Measurements from ENCODE around the gene ABCD2.
A peak's percentile ranks its signal among the peaks of the same experiment; 100 is the strongest.

ABCD2 gene

DNA sequence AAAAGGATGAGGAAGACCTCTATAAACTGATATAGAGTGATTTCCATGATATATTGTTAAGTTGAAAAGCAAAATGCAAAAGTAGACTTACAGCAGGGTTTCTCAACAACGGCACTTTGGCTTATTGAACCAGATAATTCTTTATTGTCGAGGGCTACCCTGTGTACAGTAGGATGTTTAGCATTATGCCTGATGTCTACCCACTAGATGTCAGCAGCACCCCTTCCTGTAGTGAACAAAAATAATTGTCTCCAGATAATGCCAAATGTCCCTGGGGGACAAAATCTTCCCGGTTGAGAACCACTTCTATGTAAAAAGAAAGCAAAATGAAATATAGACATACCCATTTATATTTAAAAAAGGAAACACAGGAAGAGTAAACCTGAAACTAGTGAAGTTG, 32.4 kb downstream of the ABCD2 start:
- TF ChIP-seq ZNF654 (tag by site-specific recombination; IDR thresholded peaks at IDR 0.05; ENCODE audit: low read depth): peak; percentile 45
- no peak for TF ChIP-seq ZNF626 (tag by site-specific recombination; IDR thresholded peaks at IDR 0.05)
- Histone ChIP-seq H3K36me3 (ENCODE audit: control insufficient read depth in 2 of 2, insufficient read depth in 1 of 2, low read length in 2 of 2) (no peaks in the 10 kb centered on the region), H3K27ac (ENCODE audit: extremely low read depth, low read depth, low read length) (no peak overlapping the region), H3K4me1 (ENCODE audit: control insufficient read depth, insufficient read depth, low read length) (no peaks in the 10 kb centered on the region), H3K9me3 (ENCODE audit: control insufficient read depth, insufficient read depth, low read depth, low read length) (no peaks in the 10 kb centered on the region), H3K4me3 (ENCODE audit: low read depth, low read length) (no peak overlapping the region)
- ChIA-PET CTCF (interaction anchor here (0.5 to 1.0 kb wide), 2 partner anchors 105 to 523 kb away, joined by 4 read pairs; no protein-coding TSS in a partner anchor), POLR2A (interaction anchor here (0.6 kb wide), 1 partner anchor 9 kb away, joined by 3 read pairs; no protein-coding TSS in a partner anchor)

DNA sequence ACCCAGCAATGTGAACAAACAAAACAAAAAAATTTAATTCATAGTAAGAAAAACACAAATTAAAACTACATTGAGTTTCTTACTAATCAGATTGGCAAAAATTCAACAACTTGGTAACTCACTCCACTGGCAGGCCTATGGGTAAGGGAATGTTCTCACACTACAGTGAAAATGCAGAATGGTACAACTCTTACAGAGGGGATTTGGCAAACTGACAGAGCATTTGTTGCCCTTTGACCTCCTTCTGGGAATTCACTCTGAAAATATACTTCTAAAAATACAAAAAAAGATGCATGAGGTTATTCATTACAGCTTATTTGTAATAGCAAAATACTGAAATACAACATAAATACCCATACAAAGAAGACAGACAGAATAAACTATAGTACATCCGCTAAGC, 32.8 kb downstream of the ABCD2 start:
- H3K9me3 ChIP-seq (ENCODE audit: control insufficient read depth, insufficient read depth, low read depth, low read length): no peaks in the 10 kb centered on the region
- H3K27ac ChIP-seq (ENCODE audit: extremely low read depth, low read depth, low read length): no peak overlapping the region
- H3K4me1 ChIP-seq (ENCODE audit: control insufficient read depth, insufficient read depth, low read length): no peaks in the 10 kb centered on the region
- CTCF ChIA-PET: interaction anchor here (0.5 to 1.0 kb wide), 2 partner anchors 105 to 524 kb away, joined by 4 read pairs; no protein-coding TSS in a partner anchor
- TF ChIP-seq PRDM6 (tag by site-specific recombination; IDR thresholded peaks at IDR 0.05) (no peak), ZNF624 (tag by site-specific recombination; IDR thresholded peaks at IDR 0.05) (no peak), ZNF830 (tag by site-specific recombination; IDR thresholded peaks at IDR 0.05; ENCODE audit: low read depth) (no peak), ZNF121 (tag by site-specific recombination; IDR thresholded peaks at IDR 0.05) (no peak), KLF10 (tag by site-specific recombination; IDR thresholded peaks at IDR 0.05) (no peak), PRDM1 (tag by site-specific recombination; IDR thresholded peaks at IDR 0.05) (no peak), ZBTB48 (tag by site-specific recombination; IDR thresholded peaks at IDR 0.05) (no peak), ZNF48 (tag by site-specific recombination; IDR thresholded peaks at IDR 0.05) (no peak), ZNF354C (tag by site-specific recombination; IDR thresholded peaks at IDR 0.05; ENCODE audit: borderline replicate concordance, low read depth) (no peak), FEZF1 (tag by site-specific recombination; IDR thresholded peaks at IDR 0.05) (no peak), ZNF777 (tag by site-specific recombination; IDR thresholded peaks at IDR 0.05; ENCODE audit: borderline replicate concordance) (no peak)
- TF ChIP-seq, protein P1, sequence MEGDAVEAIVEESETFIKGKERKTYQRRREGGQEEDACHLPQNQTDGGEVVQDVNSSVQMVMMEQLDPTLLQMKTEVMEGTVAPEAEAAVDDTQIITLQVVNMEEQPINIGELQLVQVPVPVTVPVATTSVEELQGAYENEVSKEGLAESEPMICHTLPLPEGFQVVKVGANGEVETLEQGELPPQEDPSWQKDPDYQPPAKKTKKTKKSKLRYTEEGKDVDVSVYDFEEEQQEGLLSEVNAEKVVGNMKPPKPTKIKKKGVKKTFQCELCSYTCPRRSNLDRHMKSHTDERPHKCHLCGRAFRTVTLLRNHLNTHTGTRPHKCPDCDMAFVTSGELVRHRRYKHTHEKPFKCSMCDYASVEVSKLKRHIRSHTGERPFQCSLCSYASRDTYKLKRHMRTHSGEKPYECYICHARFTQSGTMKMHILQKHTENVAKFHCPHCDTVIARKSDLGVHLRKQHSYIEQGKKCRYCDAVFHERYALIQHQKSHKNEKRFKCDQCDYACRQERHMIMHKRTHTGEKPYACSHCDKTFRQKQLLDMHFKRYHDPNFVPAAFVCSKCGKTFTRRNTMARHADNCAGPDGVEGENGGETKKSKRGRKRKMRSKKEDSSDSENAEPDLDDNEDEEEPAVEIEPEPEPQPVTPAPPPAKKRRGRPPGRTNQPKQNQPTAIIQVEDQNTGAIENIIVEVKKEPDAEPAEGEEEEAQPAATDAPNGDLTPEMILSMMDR (tag by site-specific recombination; IDR thresholded peaks at IDR 0.05): no peak
- TF ChIP-seq, protein P2, sequence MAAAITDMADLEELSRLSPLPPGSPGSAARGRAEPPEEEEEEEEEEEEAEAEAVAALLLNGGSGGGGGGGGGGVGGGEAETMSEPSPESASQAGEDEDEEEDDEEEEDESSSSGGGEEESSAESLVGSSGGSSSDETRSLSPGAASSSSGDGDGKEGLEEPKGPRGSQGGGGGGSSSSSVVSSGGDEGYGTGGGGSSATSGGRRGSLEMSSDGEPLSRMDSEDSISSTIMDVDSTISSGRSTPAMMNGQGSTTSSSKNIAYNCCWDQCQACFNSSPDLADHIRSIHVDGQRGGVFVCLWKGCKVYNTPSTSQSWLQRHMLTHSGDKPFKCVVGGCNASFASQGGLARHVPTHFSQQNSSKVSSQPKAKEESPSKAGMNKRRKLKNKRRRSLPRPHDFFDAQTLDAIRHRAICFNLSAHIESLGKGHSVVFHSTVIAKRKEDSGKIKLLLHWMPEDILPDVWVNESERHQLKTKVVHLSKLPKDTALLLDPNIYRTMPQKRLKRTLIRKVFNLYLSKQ (tag by site-specific recombination; IDR thresholded peaks at IDR 0.05; ENCODE audit: borderline replicate concordance): no peak
- POLR2A ChIA-PET: interaction anchor here (0.6 kb wide), 1 partner anchor 9 kb away, joined by 3 read pairs; no protein-coding TSS in a partner anchor
- H3K36me3 ChIP-seq (ENCODE audit: control insufficient read depth in 2 of 2, insufficient read depth in 1 of 2, low read length in 2 of 2): no peaks in the 10 kb centered on the region
- no peak overlapping the region for H3K4me3 ChIP-seq (ENCODE audit: low read depth, low read length)

- Histone ChIP-seq H3K27ac (ENCODE audit: extremely low read depth, low read depth, low read length) (no peak overlapping the region), H3K9me3 (ENCODE audit: control insufficient read depth, insufficient read depth, low read depth, low read length) (no peaks in the 10 kb centered on the region), H3K36me3 (ENCODE audit: control insufficient read depth in 2 of 2, insufficient read depth in 1 of 2, low read length in 2 of 2) (no peaks in the 10 kb centered on the region), H3K4me1 (ENCODE audit: control insufficient read depth, insufficient read depth, low read length) (no peaks in the 10 kb centered on the region), H3K4me3 (ENCODE audit: low read depth, low read length) (no peak overlapping the region)
- ChIA-PET POLR2A (no interaction called here), CTCF (no interaction called here)
- TF ChIP-seq, protein P3, sequence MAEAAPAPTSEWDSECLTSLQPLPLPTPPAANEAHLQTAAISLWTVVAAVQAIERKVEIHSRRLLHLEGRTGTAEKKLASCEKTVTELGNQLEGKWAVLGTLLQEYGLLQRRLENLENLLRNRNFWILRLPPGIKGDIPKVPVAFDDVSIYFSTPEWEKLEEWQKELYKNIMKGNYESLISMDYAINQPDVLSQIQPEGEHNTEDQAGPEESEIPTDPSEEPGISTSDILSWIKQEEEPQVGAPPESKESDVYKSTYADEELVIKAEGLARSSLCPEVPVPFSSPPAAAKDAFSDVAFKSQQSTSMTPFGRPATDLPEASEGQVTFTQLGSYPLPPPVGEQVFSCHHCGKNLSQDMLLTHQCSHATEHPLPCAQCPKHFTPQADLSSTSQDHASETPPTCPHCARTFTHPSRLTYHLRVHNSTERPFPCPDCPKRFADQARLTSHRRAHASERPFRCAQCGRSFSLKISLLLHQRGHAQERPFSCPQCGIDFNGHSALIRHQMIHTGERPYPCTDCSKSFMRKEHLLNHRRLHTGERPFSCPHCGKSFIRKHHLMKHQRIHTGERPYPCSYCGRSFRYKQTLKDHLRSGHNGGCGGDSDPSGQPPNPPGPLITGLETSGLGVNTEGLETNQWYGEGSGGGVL (tag by site-specific recombination; IDR thresholded peaks at IDR 0.05): no peak
- TF ChIP-seq ZNF658 (tag by site-specific recombination; IDR thresholded peaks at IDR 0.05): no peak
- TF ChIP-seq, protein P4, sequence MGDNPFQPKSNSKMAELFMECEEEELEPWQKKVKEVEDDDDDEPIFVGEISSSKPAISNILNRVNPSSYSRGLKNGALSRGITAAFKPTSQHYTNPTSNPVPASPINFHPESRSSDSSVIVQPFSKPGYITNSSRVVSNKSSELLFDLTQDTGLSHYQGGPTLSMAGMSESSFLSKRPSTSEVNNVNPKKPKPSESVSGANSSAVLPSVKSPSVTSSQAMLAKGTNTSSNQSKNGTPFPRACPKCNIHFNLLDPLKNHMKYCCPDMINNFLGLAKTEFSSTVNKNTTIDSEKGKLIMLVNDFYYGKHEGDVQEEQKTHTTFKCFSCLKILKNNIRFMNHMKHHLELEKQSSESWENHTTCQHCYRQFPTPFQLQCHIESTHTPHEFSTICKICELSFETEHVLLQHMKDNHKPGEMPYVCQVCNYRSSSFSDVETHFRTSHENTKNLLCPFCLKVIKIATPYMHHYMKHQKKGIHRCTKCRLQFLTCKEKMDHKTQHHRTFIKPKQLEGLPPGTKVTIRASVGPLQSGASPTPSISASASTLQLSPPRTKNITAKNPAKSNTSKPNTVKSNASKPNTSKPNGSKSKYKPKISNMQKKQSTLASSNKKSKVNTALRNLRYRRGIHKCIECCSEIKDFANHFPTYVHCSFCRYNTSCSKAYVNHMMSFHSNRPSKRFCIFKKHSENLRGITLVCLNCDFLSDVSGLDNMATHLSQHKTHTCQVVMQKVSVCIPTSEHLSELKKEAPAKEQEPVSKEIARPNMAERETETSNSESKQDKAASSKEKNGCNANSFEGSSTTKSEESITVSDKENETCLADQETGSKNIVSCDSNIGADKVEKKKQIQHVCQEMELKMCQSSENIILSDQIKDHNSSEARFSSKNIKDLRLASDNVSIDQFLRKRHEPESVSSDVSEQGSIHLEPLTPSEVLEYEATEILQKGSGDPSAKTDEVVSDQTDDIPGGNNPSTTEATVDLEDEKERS (tag by site-specific recombination; IDR thresholded peaks at IDR 0.05): no peak
- TF ChIP-seq ZNF302 (tag by site-specific recombination; IDR thresholded peaks at IDR 0.05; ENCODE audit: low read depth): no peak
- no peak for TF ChIP-seq WT1 (tag by site-specific recombination; IDR thresholded peaks at IDR 0.05)
Observed at GRCh38 chr12:39581592-39581991, 38.0 kb downstream of the ABCD2 start.
